OCI-LY7 (cell line): ENCODE data around the gene KLRK1. TPM values are rescaled to one million over a fixed set of nuclear protein-coding genes. Genes with fewer than 3 reads are reported as not detected.

ENCODE experiments used
- BruUV-seq: library from RNA; stranded (reverse); fragments of 400-500 nt; replicated peaks from 2 replicates; lab custom pipeline; 2021; lab: Mats Ljungman, UMichigan
- CTCF ChIA-PET: fragments of 300-600 bp; sonication (Branson Sonifier 250); formaldehyde crosslinking; loops from one replicate; lab custom pipeline; 2022; ENCODE audit warnings: antibody characterized with exemption; ENCODE audit not compliant: unreplicated experiment; lab: Charles Lee
- POLR2A ChIA-PET: fragments of 300-600 bp; sonication (Branson Sonifier 250); formaldehyde crosslinking; loops from one replicate; lab custom pipeline; 2022; ENCODE audit warnings: antibody characterized with exemption; lab: Charles Lee
- DNase-seq: peaks from one replicate; pipeline ENCODE4 v3.0.0-alpha.2; 2015; ENCODE audit warnings: low spot score
- H2AFZ ChIP-seq: fragments of 200-600 bp; sonication (generic), shearing (Covaris generic); 2 replicates; pipeline ENCODE4 v1.6.1; 2014; ENCODE audit warnings: mild to moderate bottlenecking, antibody characterized with exemption, low read length, moderate library complexity
- H3K27ac ChIP-seq: fragments of 200-600 bp; sonication (generic); 2 replicates; pipeline ENCODE4 v1.5.1; 2014; ENCODE audit warnings: mixed run types, low read depth, mild to moderate bottlenecking, moderate library complexity, low read length, inconsistent platforms; ENCODE audit not compliant: poor library complexity, severe bottlenecking
- H3K36me3 ChIP-seq: fragments of 200-600 bp; sonication (generic); 2 replicates; pipeline ENCODE4 v1.6.1; 2014; ENCODE audit warnings: mild to moderate bottlenecking, antibody characterized with exemption, low read length, moderate library complexity, mixed read lengths; ENCODE audit not compliant: insufficient read depth
- H3K4me1 ChIP-seq: fragments of 200-600 bp; sonication (generic); 2 replicates; pipeline ENCODE4 v1.5.1; 2014; ENCODE audit warnings: mild to moderate bottlenecking, low read length; ENCODE audit not compliant: insufficient read depth, poor library complexity, severe bottlenecking
- H3K4me2 ChIP-seq: fragments of 200-600 bp; sonication (generic); 2 replicates; pipeline ENCODE4 v1.6.1; 2014; ENCODE audit warnings: mild to moderate bottlenecking, low read length
- H3K4me3 ChIP-seq: fragments of 200-600 bp; sonication (generic); 2 replicates; pipeline ENCODE4 v1.5.1; 2014; ENCODE audit warnings: mild to moderate bottlenecking, low read depth, low read length; ENCODE audit not compliant: poor library complexity, severe bottlenecking
- H3K79me2 ChIP-seq: fragments of 200-600 bp; sonication (generic); 2 replicates; pipeline ENCODE4 v1.6.1; 2016; ENCODE audit warnings: low read depth, mild to moderate bottlenecking, low read length, moderate library complexity, mixed read lengths; ENCODE audit not compliant: insufficient read depth
- H3K9me2 ChIP-seq: fragments of 200-600 bp; sonication (generic); 2 replicates; pipeline ENCODE4 v1.6.1; 2016; ENCODE audit warnings: mild to moderate bottlenecking, low read length, mixed read lengths; ENCODE audit not compliant: insufficient read depth
- H3K9me3 ChIP-seq: fragments of 200-600 bp; sonication (generic); 2 replicates; pipeline ENCODE4 v1.6.1; 2014; ENCODE audit warnings: mild to moderate bottlenecking, mixed run types, low read length, mixed read lengths
- H4K20me1 ChIP-seq: fragments of 200-600 bp; sonication (generic); 2 replicates; pipeline ENCODE4 v1.6.1; 2014; ENCODE audit warnings: mild to moderate bottlenecking, antibody characterized with exemption, low read length, moderate library complexity, mixed read lengths; ENCODE audit not compliant: insufficient read depth
- EZH2phosphoT487 ChIP-seq: fragments of 200-600 bp; sonication (generic); IDR thresholded peaks from 2 replicates; pipeline ENCODE4 v1.6.1; 2018; ENCODE audit warnings: low read depth, borderline replicate concordance, mild to moderate bottlenecking, mixed run types, antibody characterized with exemption, low read length, moderate library complexity, mixed read lengths
- intact Hi-C: fragments of 100-400 bp; cut with micrococcal nuclease; formaldehyde crosslinking; loops from one replicate; pipeline ENCODE4 v1.10.0; 2022; ENCODE audit not compliant: unreplicated experiment
- total RNA-seq, 2 experiments: library from RNA; depleted of rRNA in 1 of 2; stranded (reverse); fragments of >200 nt in 1 of 2; shearing (Covaris generic) in 1 of 2; gene quantifications; 2 replicates each; pipeline ENCODE4 v1.2.3, GENCODE V29; 2014 to 2022
- TF ChIP-seq, protein P1 (sequence below): fragments of 200-600 bp; sonication (generic); conservative IDR thresholded peaks from 2 replicates; pipeline ENCODE4 v1.5.1; 2014; ENCODE audit warnings: mild to moderate bottlenecking, antibody characterized with exemption, low read length, moderate library complexity, mixed read lengths

KLRK1 gene
- total RNA-seq, 2 experiments from 2014 or later: 26.6 to 35.7 TPM

DNA sequence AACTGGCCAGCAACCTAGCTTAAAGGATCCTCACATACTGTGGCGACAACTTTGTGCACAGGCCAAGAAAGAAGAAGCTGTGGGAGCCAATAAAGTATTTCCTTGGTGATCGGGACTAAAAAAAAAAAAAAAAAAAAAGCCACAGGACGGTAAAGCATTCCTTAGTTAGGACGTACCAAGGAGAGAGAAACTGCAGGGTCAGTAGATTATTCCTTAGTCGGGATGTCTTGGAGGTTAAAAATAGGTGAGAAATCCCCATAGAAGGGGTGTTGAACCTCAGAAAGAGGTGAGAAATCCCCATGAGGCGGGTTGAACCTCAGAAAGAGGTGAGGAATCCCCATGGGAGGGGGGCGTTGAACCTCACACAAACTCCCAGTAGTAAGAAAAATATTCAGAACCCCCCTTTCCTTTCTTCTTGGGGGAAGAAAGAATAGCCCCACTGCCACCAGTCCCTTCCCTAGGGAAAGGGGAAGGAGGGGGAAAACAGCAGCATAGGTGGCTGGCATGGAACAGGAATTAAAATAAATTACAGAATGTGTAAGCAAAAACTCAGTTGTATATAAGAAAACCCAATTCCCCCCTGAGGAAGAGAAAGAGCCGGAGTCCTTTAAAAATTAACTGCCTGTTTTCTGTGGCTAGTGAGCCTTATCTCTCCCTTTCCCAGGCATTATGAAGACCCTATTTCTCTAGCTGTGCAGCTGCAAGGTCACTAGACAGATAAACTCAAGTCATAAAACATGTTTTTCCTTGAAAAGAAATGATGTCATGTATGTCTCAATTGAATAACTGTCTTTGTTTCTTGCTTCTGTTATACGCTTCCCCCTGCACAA is 26.8 kb downstream of the KLRK1 start:
- H3K79me2 ChIP-seq: no peaks in the 10 kb centered on the region
- ChIA-PET POLR2A (interaction anchor here (0.5 to 5.0 kb wide), 9 partner anchors 8 to 149 kb away, joined by 3 to 41 read pairs (median 4); no protein-coding TSS in a partner anchor), CTCF (no interaction called here)
- H3K27ac ChIP-seq: peak overlapping the region; percentile 84
- peak overlapping the region; percentile 85 for H2AFZ ChIP-seq
- H3K4me1 ChIP-seq: peaks cover 44% of the 10 kb centered on the region
- intact Hi-C loops: loop anchor here (5.0 kb wide), 1 partner anchor 249 kb away; the partner anchor contains the start of gene MAGOHB
- peaks cover 27% of the 10 kb centered on the region for H3K9me3 ChIP-seq
- H3K36me3 ChIP-seq: peaks cover 31% of the 10 kb centered on the region
- no peaks in the 10 kb centered on the region for H3K9me2 ChIP-seq
- peak overlapping the region; percentile 86 for H3K4me2 ChIP-seq
- TF ChIP-seq EZH2phosphoT487: no peak
- TF ChIP-seq, protein P1, sequence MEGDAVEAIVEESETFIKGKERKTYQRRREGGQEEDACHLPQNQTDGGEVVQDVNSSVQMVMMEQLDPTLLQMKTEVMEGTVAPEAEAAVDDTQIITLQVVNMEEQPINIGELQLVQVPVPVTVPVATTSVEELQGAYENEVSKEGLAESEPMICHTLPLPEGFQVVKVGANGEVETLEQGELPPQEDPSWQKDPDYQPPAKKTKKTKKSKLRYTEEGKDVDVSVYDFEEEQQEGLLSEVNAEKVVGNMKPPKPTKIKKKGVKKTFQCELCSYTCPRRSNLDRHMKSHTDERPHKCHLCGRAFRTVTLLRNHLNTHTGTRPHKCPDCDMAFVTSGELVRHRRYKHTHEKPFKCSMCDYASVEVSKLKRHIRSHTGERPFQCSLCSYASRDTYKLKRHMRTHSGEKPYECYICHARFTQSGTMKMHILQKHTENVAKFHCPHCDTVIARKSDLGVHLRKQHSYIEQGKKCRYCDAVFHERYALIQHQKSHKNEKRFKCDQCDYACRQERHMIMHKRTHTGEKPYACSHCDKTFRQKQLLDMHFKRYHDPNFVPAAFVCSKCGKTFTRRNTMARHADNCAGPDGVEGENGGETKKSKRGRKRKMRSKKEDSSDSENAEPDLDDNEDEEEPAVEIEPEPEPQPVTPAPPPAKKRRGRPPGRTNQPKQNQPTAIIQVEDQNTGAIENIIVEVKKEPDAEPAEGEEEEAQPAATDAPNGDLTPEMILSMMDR: no peak
- BruUV-seq: no TSS peak
- H4K20me1 ChIP-seq: no peaks in the 10 kb centered on the region
- DNase-seq: no peak
- peak overlapping the region; percentile 18 for H3K4me3 ChIP-seq

DNA sequence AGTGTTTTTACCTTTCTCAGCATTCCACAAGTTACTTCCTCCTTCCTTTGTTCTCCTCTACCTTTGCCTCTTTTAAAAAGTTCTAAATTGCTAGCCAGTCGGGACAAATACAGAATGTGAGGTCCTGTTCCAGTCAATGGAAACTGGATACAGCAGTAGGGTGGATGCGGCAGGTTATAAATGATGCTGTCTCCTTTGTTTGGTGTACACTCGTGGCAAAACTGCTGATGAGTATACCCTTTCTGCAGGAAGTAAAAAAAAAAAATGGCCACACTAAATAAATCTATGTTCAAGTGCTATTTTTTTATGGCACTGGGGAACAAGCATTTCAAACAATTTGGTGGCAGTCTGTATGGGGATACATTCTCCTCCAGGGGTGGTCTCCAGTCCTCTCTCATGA is 27.5 kb downstream of the KLRK1 start:
- no peaks in the 10 kb centered on the region for H3K9me2 ChIP-seq
- intact Hi-C loops: loop anchor here (5.0 kb wide), 1 partner anchor 250 kb away; the partner anchor contains the start of gene MAGOHB
- H3K4me2 ChIP-seq: peak overlapping the region; percentile 86
- peaks cover 19% of the 10 kb centered on the region for H3K9me3 ChIP-seq
- CTCF ChIA-PET: no interaction called here
- H3K27ac ChIP-seq: peak overlapping the region; percentile 84
- BruUV-seq: no TSS peak
- no peaks in the 10 kb centered on the region for H4K20me1 ChIP-seq
- peak overlapping the region; percentile 85 for H2AFZ ChIP-seq
- H3K79me2 ChIP-seq: no peaks in the 10 kb centered on the region
- H3K4me1 ChIP-seq: peaks cover 44% of the 10 kb centered on the region
- POLR2A ChIA-PET: interaction anchor here (0.6 kb wide), 2 partner anchors 11 to 19 kb away, joined by 3 read pairs; no protein-coding TSS in a partner anchor
- no peak for TF ChIP-seq EZH2phosphoT487
- TF ChIP-seq, protein P1: no peak
- no peak for DNase-seq
- peaks cover 28% of the 10 kb centered on the region for H3K36me3 ChIP-seq
- H3K4me3 ChIP-seq: no peak overlapping the region
